HepG2 (cell line): Measurements from ENCODE around the gene CHMP1A. TPM values are rescaled to one million over a fixed set of nuclear protein-coding genes. Genes with fewer than 3 reads are reported as not detected.

ENCODE experiments used
- FOXA1 ChIP-seq, 2 experiments: fragments of 450-650 bp in 1 of 2; sonication (generic) in 1 of 2; formaldehyde crosslinking in 1 of 2; IDR thresholded peaks; 2 replicates each; pipeline versions ENCODE4 v1.4.0 to v1.6.1; 2016 to 2020; ENCODE audit warnings: missing genetic modification reagents in 1 of 2
- FOXK1 ChIP-seq: sonication (generic); formaldehyde crosslinking; IDR thresholded peaks from 2 replicates; pipeline ENCODE4 v1.4.0; 2020; ENCODE audit warnings: low read depth, missing genetic modification reagents, borderline replicate concordance
- FOXM1 ChIP-seq: sonication (generic); formaldehyde crosslinking; IDR thresholded peaks from 2 replicates; pipeline ENCODE4 v1.5.0; 2020; ENCODE audit warnings: missing genetic modification reagents
- GABPB1 ChIP-seq: IDR thresholded peaks from 2 replicates; pipeline ENCODE4 v1.6.1; 2016; ENCODE audit warnings: mild to moderate bottlenecking, missing genetic modification reagents, moderate library complexity, missing compliant biosample characterization
- GZF1 ChIP-seq: sonication (generic); formaldehyde crosslinking; IDR thresholded peaks from 2 replicates; pipeline ENCODE4 v1.5.1; 2020; ENCODE audit warnings: mild to moderate bottlenecking, missing genetic modification reagents
- HMGXB4 ChIP-seq, 2 experiments: sonication (generic) in 1 of 2; formaldehyde crosslinking in 1 of 2; IDR thresholded peaks; 2 replicates each; pipeline versions ENCODE4 v1.4.0 to v1.6.1; 2018 to 2020; ENCODE audit warnings: missing genetic modification reagents in 2 of 2, borderline replicate concordance in 1 of 2, low read depth in 1 of 2, mild to moderate bottlenecking in 1 of 2, missing biosample characterization in 1 of 2
- HOXA3 ChIP-seq: sonication (generic); formaldehyde crosslinking; IDR thresholded peaks from 2 replicates; pipeline ENCODE4 v1.5.0; 2020; ENCODE audit warnings: missing genetic modification reagents
- KLF15 ChIP-seq: sonication (generic); formaldehyde crosslinking; IDR thresholded peaks from 2 replicates; pipeline ENCODE4 v1.8.1; 2023; ENCODE audit warnings: borderline replicate concordance, mild to moderate bottlenecking, inconsistent platforms, missing genetic modification reagents, mixed read lengths
- MXI1 ChIP-seq: IDR thresholded peaks from 3 replicates; pipeline ENCODE4 v1.6.1; 2012; ENCODE audit warnings: low read depth, low read length, inconsistent platforms, borderline replicate concordance
- REL ChIP-seq: sonication (generic); formaldehyde crosslinking; conservative IDR thresholded peaks from 2 replicates; pipeline ENCODE4 v1.8.0; 2022; ENCODE audit warnings: mild to moderate bottlenecking, missing genetic modification reagents, moderate library complexity
- RFXANK ChIP-seq: IDR thresholded peaks from 2 replicates; pipeline ENCODE4 v1.6.1; 2016
- ZC3H4 ChIP-seq: sonication (generic); formaldehyde crosslinking; IDR thresholded peaks from 2 replicates; pipeline ENCODE4 v1.4.0; 2020; ENCODE audit warnings: missing genetic modification reagents, borderline replicate concordance
- ZNF143 ChIP-seq: sonication (generic); formaldehyde crosslinking; IDR thresholded peaks from 2 replicates; pipeline ENCODE4 v1.4.0; 2020; ENCODE audit warnings: missing genetic modification reagents
- ZNF260 ChIP-seq: sonication (generic); formaldehyde crosslinking; IDR thresholded peaks from 2 replicates; pipeline ENCODE4 v1.4.0; 2020; ENCODE audit warnings: missing genetic modification reagents, low read depth, mild to moderate bottlenecking, borderline replicate concordance
- ZNF317 ChIP-seq: sonication (generic); formaldehyde crosslinking; IDR thresholded peaks from 2 replicates; pipeline ENCODE4 v1.5.0; 2020; ENCODE audit warnings: mild to moderate bottlenecking, missing genetic modification reagents
- ZNF350 ChIP-seq: sonication (generic); formaldehyde crosslinking; IDR thresholded peaks from 2 replicates; pipeline ENCODE4 v1.4.0; 2020; ENCODE audit warnings: mild to moderate bottlenecking, low read depth, missing genetic modification reagents, borderline replicate concordance
- ZNF839 ChIP-seq: sonication (generic); formaldehyde crosslinking; IDR thresholded peaks from 2 replicates; pipeline ENCODE4 v1.4.0; 2020; ENCODE audit warnings: missing genetic modification reagents, mild to moderate bottlenecking, borderline replicate concordance
- ZNF891 ChIP-seq: sonication (generic); formaldehyde crosslinking; IDR thresholded peaks from 2 replicates; pipeline ENCODE4 v1.5.0; 2020; ENCODE audit warnings: mild to moderate bottlenecking, missing genetic modification reagents
- polyA plus RNA-seq, 8 experiments: library from polyadenylated mRNA; depleted of rRNA in 3 of 8; stranded (reverse) in 7 of 8; unstranded in 1 of 8; fragments of >200 nt; fragmentation: Illumina TruSeq in 4 of 8; extraction: Trizol in 4 of 8; gene quantifications; 2 replicates each; pipeline versions ENCODE4 v1.2.1 to v1.2.3, GENCODE V29; 2011 to 2016; ENCODE audit warnings: low read depth in 4 of 8, missing spikeins in 1 of 8, mixed read lengths in 1 of 8; ENCODE audit not compliant: insufficient read depth in 1 of 8
- total RNA-seq, 5 experiments: library from RNA; depleted of rRNA; stranded (reverse); fragments of >200 nt; fragmentation: Illumina TruSeq; extraction: Trizol; gene quantifications; 2 replicates each; pipeline ENCODE4 v1.2.3, GENCODE V29; 2016; ENCODE audit warnings: low read depth in 1 of 5
- TF ChIP-seq, protein P1 (sequence below): sonication (generic); formaldehyde crosslinking; IDR thresholded peaks from 2 replicates; pipeline ENCODE4 v1.5.0; 2020; ENCODE audit warnings: mild to moderate bottlenecking, missing genetic modification reagents, moderate library complexity
- TF ChIP-seq, protein P2 (sequence below): sonication (generic); formaldehyde crosslinking; IDR thresholded peaks from 2 replicates; pipeline ENCODE4 v1.4.0; 2020; ENCODE audit warnings: mild to moderate bottlenecking, missing genetic modification reagents
- TF ChIP-seq, protein P3 (sequence below): sonication (generic); formaldehyde crosslinking; IDR thresholded peaks from 2 replicates; pipeline ENCODE4 v1.8.1; 2023; ENCODE audit warnings: mild to moderate bottlenecking, moderate library complexity, missing genetic modification reagents
- TF ChIP-seq, protein P4 (sequence below): sonication (generic); formaldehyde crosslinking; IDR thresholded peaks from 2 replicates; pipeline ENCODE4 v1.8.1; 2023; ENCODE audit warnings: mild to moderate bottlenecking, missing genetic modification reagents

The CHMP1A gene
- total and polyA plus RNA-seq, 2 of the 13 experiments (the other 11 are each of a cell fraction or from before 2014, with no cell fraction given), result 69.4 to 73.3 TPM

DNA sequence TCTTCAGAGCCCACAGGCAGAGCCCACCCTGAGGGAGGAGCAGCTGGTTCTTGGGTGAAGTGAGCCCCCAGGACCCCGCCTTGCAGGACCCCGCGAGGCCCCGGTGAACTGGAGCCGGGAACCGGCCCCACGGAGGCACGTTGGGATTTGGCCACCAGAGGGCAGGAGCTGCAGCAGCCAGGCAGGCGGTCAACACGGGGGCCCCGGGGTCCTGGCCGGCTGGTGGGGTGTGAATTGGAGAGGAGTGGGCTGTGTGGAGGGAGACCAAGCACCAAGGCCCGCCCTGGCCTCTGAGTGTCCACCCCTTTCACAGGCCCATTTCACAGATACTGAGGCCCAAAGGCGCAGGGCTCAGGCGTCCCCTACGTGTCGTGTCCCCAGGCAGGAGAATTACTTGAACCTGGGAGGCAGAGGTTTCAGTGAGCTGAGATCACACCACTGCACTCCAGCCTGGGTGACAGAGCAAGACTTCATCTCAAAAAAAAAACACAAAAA is 41.9 kb downstream of the CHMP1A start (continued):
- no peak for TF ChIP-seq ZNF350 (CRISPR knock-in tag)
- no peak for TF ChIP-seq KLF15
- no peak for TF ChIP-seq RFXANK
- no peak for TF ChIP-seq ZNF317 (CRISPR knock-in tag)
- TF ChIP-seq FOXK1 (CRISPR knock-in tag), result peak; percentile 30; the same call in 1 of the 2 replicates
- TF ChIP-seq ZC3H4 (CRISPR knock-in tag), result no peak
- TF ChIP-seq GZF1 (CRISPR knock-in tag), result no peak
- no peak for TF ChIP-seq FOXA1 (IDR thresholded peaks at IDR 0.05)
- TF ChIP-seq FOXA1 (CRISPR knock-in tag; IDR thresholded peaks at IDR 0.05), result peak; percentile 37
- no peak for TF ChIP-seq ZNF260 (CRISPR knock-in tag)
- no peak for TF ChIP-seq ZNF839 (CRISPR knock-in tag)
- peak; percentile 47; the same call in 1 of the 2 replicates for TF ChIP-seq GABPB1
- TF ChIP-seq, protein P1, sequence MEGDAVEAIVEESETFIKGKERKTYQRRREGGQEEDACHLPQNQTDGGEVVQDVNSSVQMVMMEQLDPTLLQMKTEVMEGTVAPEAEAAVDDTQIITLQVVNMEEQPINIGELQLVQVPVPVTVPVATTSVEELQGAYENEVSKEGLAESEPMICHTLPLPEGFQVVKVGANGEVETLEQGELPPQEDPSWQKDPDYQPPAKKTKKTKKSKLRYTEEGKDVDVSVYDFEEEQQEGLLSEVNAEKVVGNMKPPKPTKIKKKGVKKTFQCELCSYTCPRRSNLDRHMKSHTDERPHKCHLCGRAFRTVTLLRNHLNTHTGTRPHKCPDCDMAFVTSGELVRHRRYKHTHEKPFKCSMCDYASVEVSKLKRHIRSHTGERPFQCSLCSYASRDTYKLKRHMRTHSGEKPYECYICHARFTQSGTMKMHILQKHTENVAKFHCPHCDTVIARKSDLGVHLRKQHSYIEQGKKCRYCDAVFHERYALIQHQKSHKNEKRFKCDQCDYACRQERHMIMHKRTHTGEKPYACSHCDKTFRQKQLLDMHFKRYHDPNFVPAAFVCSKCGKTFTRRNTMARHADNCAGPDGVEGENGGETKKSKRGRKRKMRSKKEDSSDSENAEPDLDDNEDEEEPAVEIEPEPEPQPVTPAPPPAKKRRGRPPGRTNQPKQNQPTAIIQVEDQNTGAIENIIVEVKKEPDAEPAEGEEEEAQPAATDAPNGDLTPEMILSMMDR (CRISPR knock-in tag), result peak; percentile 98
- TF ChIP-seq MXI1, result no peak
- no peak for TF ChIP-seq FOXM1
- TF ChIP-seq, protein P2, sequence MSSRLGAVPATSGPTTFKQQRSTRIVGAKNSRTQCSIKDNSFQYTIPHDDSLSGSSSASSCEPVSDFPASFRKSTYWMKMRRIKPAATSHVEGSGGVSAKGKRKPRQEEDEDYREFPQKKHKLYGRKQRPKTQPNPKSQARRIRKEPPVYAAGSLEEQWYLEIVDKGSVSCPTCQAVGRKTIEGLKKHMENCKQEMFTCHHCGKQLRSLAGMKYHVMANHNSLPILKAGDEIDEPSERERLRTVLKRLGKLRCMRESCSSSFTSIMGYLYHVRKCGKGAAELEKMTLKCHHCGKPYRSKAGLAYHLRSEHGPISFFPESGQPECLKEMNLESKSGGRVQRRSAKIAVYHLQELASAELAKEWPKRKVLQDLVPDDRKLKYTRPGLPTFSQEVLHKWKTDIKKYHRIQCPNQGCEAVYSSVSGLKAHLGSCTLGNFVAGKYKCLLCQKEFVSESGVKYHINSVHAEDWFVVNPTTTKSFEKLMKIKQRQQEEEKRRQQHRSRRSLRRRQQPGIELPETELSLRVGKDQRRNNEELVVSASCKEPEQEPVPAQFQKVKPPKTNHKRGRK (CRISPR knock-in tag), result no peak
- TF ChIP-seq HMGXB4 (CRISPR knock-in tag; IDR thresholded peaks at IDR 0.05; ENCODE audit: borderline replicate concordance in 1 of 2, low read depth in 1 of 2), result peak; percentile 77 to 79
- TF ChIP-seq, protein P3, sequence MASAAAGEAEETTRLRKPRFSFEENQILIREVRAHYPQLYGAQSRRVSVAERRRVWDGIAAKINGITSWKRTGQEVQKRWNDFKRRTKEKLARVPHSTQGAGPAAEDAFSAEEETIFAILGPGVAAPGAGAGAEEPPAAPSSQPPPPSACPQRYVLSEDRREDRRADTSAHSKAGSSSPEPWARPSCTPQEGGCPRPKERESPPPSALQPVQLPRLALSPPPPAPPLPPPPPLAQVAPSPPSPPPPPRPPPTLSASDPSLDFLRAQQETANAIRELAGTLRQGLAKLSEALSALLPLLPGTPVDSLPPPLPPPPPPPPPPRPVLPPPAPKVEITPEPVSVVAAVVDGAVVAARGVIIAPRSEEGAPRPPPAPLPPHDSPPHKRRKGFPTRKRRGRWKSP (CRISPR knock-in tag), result peak; percentile 47; the same call in 1 of the 2 replicates
- peak; percentile 67; the same call in 1 of the 2 replicates for TF ChIP-seq ZNF891
- peak; percentile 54; the same call in 1 of the 2 replicates for TF ChIP-seq HOXA3
- TF ChIP-seq, protein P4, sequence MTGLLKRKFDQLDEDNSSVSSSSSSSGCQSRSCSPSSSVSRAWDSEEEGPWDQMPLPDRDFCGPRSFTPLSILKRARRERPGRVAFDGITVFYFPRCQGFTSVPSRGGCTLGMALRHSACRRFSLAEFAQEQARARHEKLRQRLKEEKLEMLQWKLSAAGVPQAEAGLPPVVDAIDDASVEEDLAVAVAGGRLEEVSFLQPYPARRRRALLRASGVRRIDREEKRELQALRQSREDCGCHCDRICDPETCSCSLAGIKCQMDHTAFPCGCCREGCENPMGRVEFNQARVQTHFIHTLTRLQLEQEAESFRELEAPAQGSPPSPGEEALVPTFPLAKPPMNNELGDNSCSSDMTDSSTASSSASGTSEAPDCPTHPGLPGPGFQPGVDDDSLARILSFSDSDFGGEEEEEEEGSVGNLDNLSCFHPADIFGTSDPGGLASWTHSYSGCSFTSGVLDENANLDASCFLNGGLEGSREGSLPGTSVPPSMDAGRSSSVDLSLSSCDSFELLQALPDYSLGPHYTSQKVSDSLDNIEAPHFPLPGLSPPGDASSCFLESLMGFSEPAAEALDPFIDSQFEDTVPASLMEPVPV (CRISPR knock-in tag), result no peak
- no peak for TF ChIP-seq ZNF143 (CRISPR knock-in tag)
- no peak for TF ChIP-seq REL (CRISPR knock-in tag)
